ENCODE results near the gene ABCA7.
"Not testable (repeated sequence)": the region's sequence is repeated elsewhere in the genome, so short reads cannot be mapped to it uniquely, and the experiment has no call there.

Gene ABCA7

DNA sequence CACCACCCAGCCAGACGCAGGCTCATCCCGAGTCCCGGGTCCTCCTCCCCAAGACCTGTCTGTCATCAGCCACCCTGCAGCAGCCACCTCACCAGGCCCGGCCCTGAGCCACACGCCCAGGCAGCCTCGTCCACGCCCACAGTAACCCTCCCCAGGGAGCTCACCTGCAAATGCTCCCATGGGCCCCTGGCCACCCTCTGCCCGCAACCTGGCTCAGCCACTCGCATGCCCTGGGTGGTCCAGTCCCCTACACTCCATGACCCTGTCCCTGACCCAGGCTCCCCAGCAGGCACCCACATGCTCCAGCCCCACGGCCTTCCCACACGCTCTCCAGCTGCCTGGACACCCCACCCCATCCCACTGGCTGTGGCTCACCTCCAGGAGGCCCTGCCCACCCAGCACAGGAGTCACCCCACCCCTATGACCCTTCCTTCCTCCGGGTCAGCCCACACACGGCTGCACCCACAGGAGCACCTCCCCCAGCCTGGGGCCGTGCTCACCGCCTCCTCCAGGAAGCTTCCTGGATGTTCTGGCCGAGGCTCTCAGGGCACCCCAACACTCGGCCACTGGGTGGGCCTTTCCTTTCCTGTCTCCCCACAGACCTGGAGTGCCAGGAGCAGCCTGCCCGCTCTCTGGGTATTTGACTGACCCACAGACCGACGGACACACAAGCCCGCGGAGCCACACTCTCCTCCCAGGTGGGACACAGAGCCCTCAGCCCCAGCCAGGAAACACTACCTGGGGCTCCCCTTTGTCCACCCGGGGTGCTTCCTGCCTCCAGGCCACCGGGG lies 22.6 kb upstream of the ABCA7 start:
- no peak for DNase-seq

GRCh38 chr19:1017906-1018305 lies 22.0 kb upstream of the ABCA7 start:
- no peak for DNase-seq

DNA sequence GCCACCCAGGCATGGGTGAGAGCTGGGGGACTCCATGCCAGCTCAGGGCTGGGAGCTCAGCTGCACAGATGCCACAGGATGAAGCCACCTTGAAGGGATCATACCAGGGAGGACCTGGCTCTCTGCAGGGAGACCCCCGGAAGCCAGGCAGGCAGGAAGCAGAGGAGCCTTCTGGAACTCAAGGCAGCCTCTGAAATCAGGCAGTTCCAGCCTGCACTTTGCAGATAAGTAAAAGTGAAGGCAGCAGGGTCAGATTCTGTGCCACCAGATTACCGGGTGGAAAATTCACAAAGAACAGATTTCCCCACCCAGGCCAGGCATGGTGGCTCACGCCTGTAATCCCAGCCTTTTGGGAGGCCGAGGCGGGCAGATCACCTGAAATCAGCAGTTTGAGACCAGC lies 21.5 kb upstream of the ABCA7 start:
- DNase-seq: no peak

- DNase-seq: no peak
Observed at GRCh38 chr19:1018932-1019615, 20.8 kb upstream of the ABCA7 start.

- no peak for DNase-seq
Observed at GRCh38 chr19:1019616-1019961, 20.3 kb upstream of the ABCA7 start.

DNA sequence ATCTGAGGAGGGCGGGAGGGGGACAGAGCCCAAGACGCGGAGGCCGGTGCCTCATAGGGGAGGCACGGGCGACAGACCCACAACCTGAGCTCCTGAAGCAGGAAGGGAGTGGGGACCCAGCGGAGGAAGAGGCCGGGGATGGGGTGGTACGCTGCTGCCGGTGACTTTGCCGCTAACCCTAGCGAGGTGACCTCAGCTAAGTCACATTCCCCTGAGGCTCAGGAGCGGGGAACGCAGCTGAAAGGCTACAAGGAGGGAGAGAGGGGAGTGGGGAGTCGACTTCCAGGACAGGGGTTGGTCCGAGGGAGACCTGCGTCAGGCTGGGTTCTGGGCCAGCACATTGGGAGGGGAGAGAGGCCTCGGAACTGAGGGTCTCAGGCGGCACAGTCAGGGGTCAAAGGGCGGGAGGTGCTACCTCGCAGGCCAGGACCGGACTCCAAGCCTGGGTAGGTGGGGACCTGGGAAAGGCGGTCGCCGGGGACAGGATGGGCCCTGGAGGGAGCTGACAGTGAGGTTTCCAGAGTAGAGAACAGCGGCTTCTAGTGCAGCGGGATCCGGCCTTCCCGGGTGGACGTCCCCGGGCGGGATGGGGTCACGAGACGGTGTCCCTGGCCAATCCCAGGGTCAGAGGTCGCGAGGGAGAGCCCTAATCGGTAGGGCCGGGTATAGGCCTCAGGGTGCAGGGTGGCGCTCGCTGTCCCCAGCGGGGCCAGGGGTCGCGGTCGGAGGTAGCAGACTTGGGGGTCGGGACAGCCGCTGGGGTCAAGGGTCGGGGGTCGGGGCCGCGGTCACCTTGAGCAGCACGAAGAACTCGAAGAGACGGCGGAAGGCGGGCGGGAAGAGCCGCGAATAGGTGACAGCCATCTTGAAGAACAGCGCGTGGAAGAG lies 19.7 kb upstream of the ABCA7 start:
- peak; percentile 24 for DNase-seq

DNA sequence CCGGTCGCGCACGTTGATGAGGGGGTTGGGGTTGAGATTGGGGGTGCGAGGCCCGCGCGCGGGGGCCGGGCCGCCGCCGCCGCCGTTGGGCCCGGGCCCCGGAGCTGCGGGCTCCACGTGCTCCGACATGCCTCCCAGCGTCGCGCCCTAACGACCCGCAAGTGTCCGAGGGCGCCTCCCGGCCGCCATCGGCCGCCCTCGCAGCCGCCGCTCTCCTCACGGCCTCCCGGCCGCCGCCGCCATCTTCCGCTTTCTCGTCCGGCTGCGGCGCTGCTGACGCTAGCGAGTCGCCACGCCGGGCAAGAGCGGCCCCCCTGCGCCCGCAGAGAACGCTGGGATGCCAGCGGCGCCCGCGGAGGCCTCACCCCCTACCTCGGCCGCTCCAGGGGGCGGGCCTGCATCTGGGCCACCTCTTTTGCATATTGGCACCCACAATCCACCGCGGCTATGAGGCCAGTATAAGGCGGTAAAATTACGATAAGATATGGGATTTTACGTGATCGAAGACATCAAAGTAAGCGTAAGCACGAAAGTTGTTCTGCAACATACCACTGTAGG lies 19.0 kb upstream of the ABCA7 start, which contains the start of gene TMEM259:
TSS of gene TMEM259 (minus strand) at position 256 of the 558 bp plus-strand sequence. CDS start at position 129, 127 bp downstream.
- DNase-seq: peak; percentile 96

- not testable (repeated sequence) for DNase-seq
Observed at GRCh38 chr19:1023883-1024188, 16.1 kb upstream of the ABCA7 start.

- DNase-seq: not testable (repeated sequence)
Observed at GRCh38 chr19:1025080-1025479, 14.8 kb upstream of the ABCA7 start.

- DNase-seq: peak; percentile 54
Observed at GRCh38 chr19:1025960-1026782, 13.7 kb upstream of the ABCA7 start, which contains the start of gene CNN2. TSS of gene CNN2 (plus strand) at chr19:1026608. CDS start at chr19:1026662, 54 bp downstream.

DNA sequence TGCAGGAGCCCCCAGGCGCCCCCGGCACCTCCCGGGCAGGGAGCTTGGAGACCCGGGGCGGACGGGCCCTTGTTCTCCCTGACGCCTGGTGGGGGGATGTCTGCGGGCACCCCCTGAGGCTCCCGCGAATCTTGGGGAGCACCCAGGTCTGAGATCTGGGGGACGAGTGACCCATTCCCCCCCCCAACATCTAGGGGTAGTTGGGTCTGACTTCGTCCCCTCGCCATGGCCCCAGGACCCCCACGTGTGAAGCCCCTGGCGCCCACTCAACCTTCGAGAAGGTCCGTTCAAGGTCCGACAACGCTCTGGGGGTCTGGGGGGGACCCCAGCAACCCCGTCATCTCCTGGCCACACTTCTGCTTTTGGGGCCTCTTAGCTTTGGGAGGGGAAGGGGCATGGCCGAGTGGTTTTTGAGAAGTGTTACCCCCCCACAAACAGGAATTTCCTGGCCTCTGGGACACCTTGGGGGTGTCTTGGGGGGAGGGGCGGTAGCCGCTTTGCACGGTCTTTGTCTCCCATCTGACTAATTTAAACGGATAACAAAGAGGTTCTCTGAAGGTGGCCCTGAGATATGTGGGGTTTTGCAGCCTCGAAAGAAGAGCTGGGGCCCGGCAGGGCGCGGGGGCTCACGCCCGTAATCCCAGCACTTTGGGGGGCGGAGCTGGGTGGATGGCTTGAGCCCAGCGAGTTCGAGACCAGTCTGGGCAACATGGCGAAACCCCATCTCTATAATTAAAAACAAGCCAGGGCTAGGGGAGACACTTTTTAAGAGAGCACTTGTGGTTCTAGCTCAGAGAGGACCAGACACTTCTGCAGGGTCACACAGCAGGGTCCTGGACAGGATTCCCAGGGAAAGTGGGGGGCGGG lies 12.9 kb upstream of the ABCA7 start:
- no peak for DNase-seq

- DNase-seq: no peak
Observed at GRCh38 chr19:1027650-1028061, 12.3 kb upstream of the ABCA7 start.

- DNase-seq: peak; percentile 37
Observed at GRCh38 chr19:1028062-1028926, 11.6 kb upstream of the ABCA7 start.

DNA sequence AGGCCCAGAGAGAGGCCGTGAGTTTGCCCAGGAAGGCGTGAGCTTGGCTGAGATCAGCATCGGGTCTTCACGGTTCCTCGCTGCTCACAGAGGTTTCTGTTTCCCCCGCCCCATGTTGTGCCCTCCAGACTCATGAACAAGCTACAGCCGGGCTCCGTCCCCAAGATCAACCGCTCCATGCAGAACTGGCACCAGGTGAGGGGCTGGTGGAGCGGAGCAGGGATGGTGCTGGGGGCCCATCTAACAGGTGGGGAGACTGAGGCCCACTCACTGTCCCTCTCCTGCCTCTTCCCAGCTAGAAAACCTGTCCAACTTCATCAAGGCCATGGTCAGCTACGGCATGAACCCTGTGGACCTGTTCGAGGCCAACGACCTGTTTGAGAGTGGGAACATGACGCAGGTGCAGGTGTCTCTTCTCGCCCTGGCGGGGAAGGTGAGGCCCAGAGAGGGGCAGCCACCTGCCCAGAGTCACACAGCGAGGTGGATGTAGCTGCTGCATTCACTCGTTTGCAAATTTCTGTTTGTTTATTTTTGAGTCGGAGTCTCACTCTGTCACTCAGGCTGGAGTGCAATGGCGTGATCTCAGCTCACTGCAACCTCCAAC lies 7.5 kb upstream of the ABCA7 start:
- no peak for DNase-seq

- DNase-seq: no peak
Observed at GRCh38 chr19:1035998-1036621, 3.8 kb upstream of the ABCA7 start.

DNA sequence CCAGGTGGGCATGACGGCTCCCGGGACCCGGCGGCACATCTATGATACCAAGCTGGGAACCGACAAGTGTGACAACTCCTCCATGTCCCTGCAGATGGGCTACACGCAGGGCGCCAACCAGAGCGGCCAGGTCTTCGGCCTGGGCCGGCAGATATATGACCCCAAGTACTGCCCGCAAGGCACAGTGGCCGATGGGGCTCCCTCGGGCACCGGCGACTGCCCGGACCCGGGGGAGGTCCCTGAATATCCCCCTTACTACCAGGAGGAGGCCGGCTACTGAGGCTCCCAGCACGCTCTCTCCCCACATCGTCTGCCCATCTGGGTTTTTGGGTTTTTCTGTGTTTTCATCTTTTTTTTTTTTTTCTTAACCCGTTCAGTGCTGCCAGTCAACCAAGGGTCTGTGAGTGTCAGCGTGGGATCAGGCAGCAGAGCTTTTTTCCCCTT lies 2.3 kb upstream of the ABCA7 start:
- no peak for DNase-seq

- DNase-seq: no peak
Observed at GRCh38 chr19:1038978-1039645, 795 bp upstream of the ABCA7 start.

DNA sequence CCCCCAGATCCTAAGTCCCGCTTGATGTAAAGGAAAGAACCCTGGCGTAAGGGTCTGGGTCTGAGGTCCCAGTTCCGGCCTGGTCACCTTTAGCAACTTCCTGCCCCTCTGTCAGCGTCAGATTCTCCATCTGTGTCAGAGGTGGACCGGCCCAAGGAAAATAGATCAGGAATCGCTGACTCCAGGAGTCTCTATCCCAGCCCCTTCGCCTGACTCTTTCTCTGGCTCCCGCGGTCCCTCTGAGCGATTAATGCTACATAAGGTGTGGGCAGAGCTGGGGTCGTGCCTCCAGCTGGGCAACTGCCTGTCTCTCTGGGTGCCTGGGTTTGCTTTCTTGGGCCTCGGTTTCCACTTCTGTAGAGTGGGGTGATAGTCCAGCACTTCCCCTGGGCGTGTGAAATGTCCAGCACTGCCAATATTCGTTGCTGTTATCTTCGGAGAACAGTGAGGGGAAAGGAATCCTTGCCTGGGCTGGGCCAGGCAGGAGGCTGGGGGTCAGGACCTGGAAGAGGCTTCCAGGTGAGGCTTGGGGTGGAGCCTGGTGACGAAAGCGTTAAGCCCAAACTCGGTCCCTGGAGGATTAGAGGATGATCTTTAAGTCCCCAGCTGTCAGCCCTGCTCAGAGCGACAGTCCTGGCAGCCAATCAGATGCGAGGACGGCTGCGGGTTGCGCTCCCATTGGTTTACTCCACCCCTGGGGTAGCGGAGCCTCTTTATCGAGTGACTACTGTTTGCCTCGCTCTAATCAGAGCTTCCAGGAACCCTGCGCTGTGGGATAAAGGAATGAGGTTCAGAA lies 767 bp downstream of the ABCA7 start:
- DNase-seq: peak; percentile 85
